GM12878 (cell line): ENCODE measurements around the gene GARIN5B. TPM values are rescaled to one million over a fixed set of nuclear protein-coding genes. Genes with fewer than 3 reads are reported as not detected.

Source experiments
- EZH2 ChIP-seq: IDR thresholded peaks from 2 replicates; pipeline ENCODE4 v1.6.1; 2012; ENCODE audit warnings: low read depth, mild to moderate bottlenecking, control low read depth, inconsistent platforms, low read length, borderline replicate concordance; ENCODE audit not compliant: control insufficient read depth
- KAT2A ChIP-seq: conservative IDR thresholded peaks from 2 replicates; pipeline ENCODE4 v1.6.1; 2011; ENCODE audit warnings: low read depth, low read length; ENCODE audit not compliant: control insufficient read depth
- NKRF ChIP-seq: fragments of 450-650 bp; conservative IDR thresholded peaks from 2 replicates; pipeline ENCODE4 v1.6.1; 2017; ENCODE audit warnings: mild to moderate bottlenecking, moderate library complexity
- RELA ChIP-seq: fragments of 450-650 bp; IDR thresholded peaks from 2 replicates; pipeline ENCODE4 v1.8.0; 2014; ENCODE audit warnings: borderline replicate concordance; ENCODE audit not compliant: partially characterized antibody
- SUPT20H ChIP-seq: IDR thresholded peaks from 2 replicates; pipeline ENCODE4 v1.6.1; 2011; ENCODE audit warnings: low read depth, mild to moderate bottlenecking, low read length, moderate library complexity, borderline replicate concordance; ENCODE audit not compliant: control insufficient read depth
- TCF12 ChIP-seq: IDR thresholded peaks from 2 replicates; pipeline ENCODE4 v1.6.1; 2011; ENCODE audit warnings: low read depth, mild to moderate bottlenecking, low read length
- YBX1 ChIP-seq: fragments of 450-650 bp; IDR thresholded peaks from 2 replicates; pipeline ENCODE4 v1.6.1; 2016; ENCODE audit warnings: antibody characterized with exemption
- ZNF207 ChIP-seq: fragments of 450-650 bp; IDR thresholded peaks from 2 replicates; pipeline ENCODE4 v1.6.1; 2014; ENCODE audit warnings: antibody characterized with exemption, mild to moderate bottlenecking, borderline replicate concordance
- polyA plus RNA-seq, 11 experiments: library from polyadenylated mRNA; depleted of rRNA in 4 of 11; unstranded in 6 of 11; stranded (reverse) in 5 of 11; fragments of >200 nt; fragmentation: Nextera tagmentation in 4 of 11; fragmentation: Illumina TruSeq in 1 of 11; extraction: Ambion mirVana in 4 of 11; extraction: Trizol in 1 of 11; gene quantifications; 1 replicate in 1 of 11; 2 replicates in 10 of 11; pipeline versions ENCODE4 v1.2.1 to v1.2.3, GENCODE V29; 2011 to 2016; ENCODE audit warnings: inconsistent platforms in 2 of 11, missing spikeins in 2 of 11, low read depth in 1 of 11
- total RNA-seq, 4 experiments: library from RNA; depleted of rRNA in 3 of 4; stranded (reverse); fragments of >200 nt in 3 of 4; fragmentation: Illumina TruSeq in 1 of 4; extraction: Trizol in 1 of 4; gene quantifications; 2 replicates each; pipeline versions ENCODE4 v1.2.1 to v1.2.3, GENCODE V29; 2013 to 2021
- TF ChIP-seq, protein P1 (sequence below): IDR thresholded peaks from 2 replicates; pipeline ENCODE4 v1.6.1; 2012; ENCODE audit warnings: low read depth, low read length, improper control_type of control experiment

The GARIN5B gene
- total and polyA plus RNA-seq, 10 of the 15 experiments (the other 5 are each of a cell fraction or from before 2014, with no cell fraction given): not detected

GRCh38 chr19:55353803-55354697 is 9.0 kb downstream of the GARIN5B start (continued):
- TF ChIP-seq SUPT20H (no peak), NKRF (no peak), RELA (no peak), EZH2 (no peak), ZNF207 (no peak), KAT2A (no peak), TCF12 (no peak), YBX1 (no peak)
- TF ChIP-seq, protein P1, sequence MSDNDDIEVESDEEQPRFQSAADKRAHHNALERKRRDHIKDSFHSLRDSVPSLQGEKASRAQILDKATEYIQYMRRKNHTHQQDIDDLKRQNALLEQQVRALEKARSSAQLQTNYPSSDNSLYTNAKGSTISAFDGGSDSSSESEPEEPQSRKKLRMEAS: no peak
- TF ChIP-seq, all 136 proteins: peak for 0
